Measurements from ENCODE around the gene CNBD2.
"Not testable (repeated sequence)": the region's sequence is repeated elsewhere in the genome, so short reads cannot be mapped to it uniquely, and the experiment has no call there.

Gene CNBD2

GRCh38 chr20:36065427-36065998 is 97.1 kb downstream of the CNBD2 start:
- Histone ChIP-seq H4K8ac (ENCODE audit: low read depth, low read length) (no peak overlapping the region), H3K4ac (ENCODE audit: low read depth, low read length) (no peak overlapping the region), H3K9ac (ENCODE audit: low read length) (peak overlapping the region; percentile 72), H2BK15ac (replicated peaks; ENCODE audit: low read depth) (no peak overlapping the region), H3K36me3 (ENCODE audit: control insufficient read depth, insufficient read depth, low read length) (no peaks in the 10 kb centered on the region), H2BK120ac (ENCODE audit: low read depth, low read length) (no peak overlapping the region), H4K5ac (ENCODE audit: low read length) (no peak overlapping the region), H2AK5ac (ENCODE audit: low read length) (no peak overlapping the region), H3K18ac (ENCODE audit: low read length) (no peak overlapping the region), H3K27ac (ENCODE audit: low read depth, low read length) (no peak overlapping the region), H3K56ac (ENCODE audit: low read length) (peak overlapping the region; percentile 71), H3K27me3 (ENCODE audit: insufficient read depth, low read length, poor library complexity) (no peaks in the 10 kb centered on the region), H3K23ac (ENCODE audit: low read length) (peak overlapping the region; percentile 66), H3K79me1 (ENCODE audit: low read length) (no peaks in the 10 kb centered on the region), H3K4me1 (ENCODE audit: control insufficient read depth, low read depth, low read length) (no peaks in the 10 kb centered on the region), H3K79me2 (ENCODE audit: control insufficient read depth, insufficient read depth, low read length) (no peaks in the 10 kb centered on the region), H2BK5ac (ENCODE audit: low read length) (no peak overlapping the region), H3K4me3 (ENCODE audit: low read length) (no peak overlapping the region), H3K4me2 (ENCODE audit: low read length) (peak overlapping the region; percentile 100)
- no peak for DNase-seq
- no CpG with 5 or more reads among the region's 24 CpGs for WGBS (ENCODE audit: extremely low coverage, insufficient coverage, low lambda C conversion rate)

- no peak for DNase-seq
- no peak overlapping the region for H3K27ac ChIP-seq (ENCODE audit: low read depth, low read length)
- no peak overlapping the region for H2BK120ac ChIP-seq (ENCODE audit: low read depth, low read length)
- no peak overlapping the region for H2BK5ac ChIP-seq (ENCODE audit: low read length)
- H3K79me2 ChIP-seq (ENCODE audit: control insufficient read depth, insufficient read depth, low read length): no peaks in the 10 kb centered on the region
- no peak overlapping the region for H3K9ac ChIP-seq (ENCODE audit: low read length)
- no peak overlapping the region for H3K56ac ChIP-seq (ENCODE audit: low read length)
- H3K4me3 ChIP-seq (ENCODE audit: low read length): no peak overlapping the region
- no peak overlapping the region for H2BK15ac ChIP-seq (replicated peaks; ENCODE audit: low read depth)
- H3K4ac ChIP-seq (ENCODE audit: low read depth, low read length): no peak overlapping the region
- no peaks in the 10 kb centered on the region for H3K27me3 ChIP-seq (ENCODE audit: insufficient read depth, low read length, poor library complexity)
- no peaks in the 10 kb centered on the region for H3K36me3 ChIP-seq (ENCODE audit: control insufficient read depth, insufficient read depth, low read length)
- no peak overlapping the region for H2AK5ac ChIP-seq (ENCODE audit: low read length)
- H3K23ac ChIP-seq (ENCODE audit: low read length): no peak overlapping the region
- H3K18ac ChIP-seq (ENCODE audit: low read length): no peak overlapping the region
- no peaks in the 10 kb centered on the region for H3K79me1 ChIP-seq (ENCODE audit: low read length)
- no peak overlapping the region for H4K5ac ChIP-seq (ENCODE audit: low read length)
- no peak overlapping the region for H3K4me2 ChIP-seq (ENCODE audit: low read length)
- no peaks in the 10 kb centered on the region for H3K4me1 ChIP-seq (ENCODE audit: control insufficient read depth, low read depth, low read length)
- WGBS (ENCODE audit: extremely low coverage, insufficient coverage, low lambda C conversion rate): no CpG with 5 or more reads among the region's 2 CpGs
- H4K8ac ChIP-seq (ENCODE audit: low read depth, low read length): no peak overlapping the region
Measured at GRCh38 chr20:36066777-36067176, 98.4 kb downstream of the CNBD2 start.

- not testable (repeated sequence) for H2BK120ac ChIP-seq (ENCODE audit: low read depth, low read length); H3K4me1 ChIP-seq (ENCODE audit: control insufficient read depth, low read depth, low read length); H3K4me3 ChIP-seq (ENCODE audit: low read length); H2BK15ac ChIP-seq (replicated peaks; ENCODE audit: low read depth); H3K23ac ChIP-seq (ENCODE audit: low read length); H3K79me2 ChIP-seq (ENCODE audit: control insufficient read depth, insufficient read depth, low read length); H3K27ac ChIP-seq (ENCODE audit: low read depth, low read length); H4K8ac ChIP-seq (ENCODE audit: low read depth, low read length); DNase-seq; H3K79me1 ChIP-seq (ENCODE audit: low read length); H2AK5ac ChIP-seq (ENCODE audit: low read length); H3K56ac ChIP-seq (ENCODE audit: low read length); H2BK5ac ChIP-seq (ENCODE audit: low read length); H3K27me3 ChIP-seq (ENCODE audit: insufficient read depth, low read length, poor library complexity); H4K5ac ChIP-seq (ENCODE audit: low read length); H3K4me2 ChIP-seq (ENCODE audit: low read length); H3K36me3 ChIP-seq (ENCODE audit: control insufficient read depth, insufficient read depth, low read length); H3K18ac ChIP-seq (ENCODE audit: low read length); H3K9ac ChIP-seq (ENCODE audit: low read length); H3K4ac ChIP-seq (ENCODE audit: low read depth, low read length)
- no CpG with 5 or more reads among the region's 11 CpGs for WGBS (ENCODE audit: extremely low coverage, insufficient coverage, low lambda C conversion rate)
Measured at GRCh38 chr20:36068526-36068925, 100.1 kb downstream of the CNBD2 start.

- H3K4me3 ChIP-seq (ENCODE audit: low read length): no peak overlapping the region
- H3K79me1 ChIP-seq (ENCODE audit: low read length): no peaks in the 10 kb centered on the region
- H3K27me3 ChIP-seq (ENCODE audit: insufficient read depth, low read length, poor library complexity): peaks cover 4% of the 10 kb centered on the region
- no peaks in the 10 kb centered on the region for H3K79me2 ChIP-seq (ENCODE audit: control insufficient read depth, insufficient read depth, low read length)
- H2BK120ac ChIP-seq (ENCODE audit: low read depth, low read length): no peak overlapping the region
- WGBS (ENCODE audit: extremely low coverage, insufficient coverage, low lambda C conversion rate): no CpG with 5 or more reads among the region's 8 CpGs
- H3K4ac ChIP-seq (ENCODE audit: low read depth, low read length): no peak overlapping the region
- H3K36me3 ChIP-seq (ENCODE audit: control insufficient read depth, insufficient read depth, low read length): no peaks in the 10 kb centered on the region
- no peak overlapping the region for H3K23ac ChIP-seq (ENCODE audit: low read length)
- no peak overlapping the region for H2AK5ac ChIP-seq (ENCODE audit: low read length)
- H3K4me1 ChIP-seq (ENCODE audit: control insufficient read depth, low read depth, low read length): no peaks in the 10 kb centered on the region
- H3K9ac ChIP-seq (ENCODE audit: low read length): no peak overlapping the region
- no peak overlapping the region for H3K27ac ChIP-seq (ENCODE audit: low read depth, low read length)
- H4K5ac ChIP-seq (ENCODE audit: low read length): no peak overlapping the region
- H2BK5ac ChIP-seq (ENCODE audit: low read length): no peak overlapping the region
- H2BK15ac ChIP-seq (replicated peaks; ENCODE audit: low read depth): no peak overlapping the region
- H4K8ac ChIP-seq (ENCODE audit: low read depth, low read length): no peak overlapping the region
- no peak overlapping the region for H3K18ac ChIP-seq (ENCODE audit: low read length)
- H3K4me2 ChIP-seq (ENCODE audit: low read length): no peak overlapping the region
- peak; percentile 35 for DNase-seq
- H3K56ac ChIP-seq (ENCODE audit: low read length): peak overlapping the region; percentile 64
Measured at GRCh38 chr20:36070451-36070850, 102.1 kb downstream of the CNBD2 start.

- no peak overlapping the region for H3K23ac ChIP-seq (ENCODE audit: low read length)
- H3K9ac ChIP-seq (ENCODE audit: low read length): no peak overlapping the region
- no peak overlapping the region for H2BK120ac ChIP-seq (ENCODE audit: low read depth, low read length)
- no peak overlapping the region for H2BK15ac ChIP-seq (replicated peaks; ENCODE audit: low read depth)
- H3K4me2 ChIP-seq (ENCODE audit: low read length): no peak overlapping the region
- no peak overlapping the region for H3K4ac ChIP-seq (ENCODE audit: low read depth, low read length)
- WGBS (ENCODE audit: extremely low coverage, insufficient coverage, low lambda C conversion rate): 100% methylated on average over 1 of the region's 2 CpGs
- H3K79me1 ChIP-seq (ENCODE audit: low read length): no peaks in the 10 kb centered on the region
- H3K4me1 ChIP-seq (ENCODE audit: control insufficient read depth, low read depth, low read length): no peaks in the 10 kb centered on the region
- no peak overlapping the region for H4K5ac ChIP-seq (ENCODE audit: low read length)
- no peak overlapping the region for H3K56ac ChIP-seq (ENCODE audit: low read length)
- H3K4me3 ChIP-seq (ENCODE audit: low read length): no peak overlapping the region
- DNase-seq: no peak
- no peak overlapping the region for H3K18ac ChIP-seq (ENCODE audit: low read length)
- H3K36me3 ChIP-seq (ENCODE audit: control insufficient read depth, insufficient read depth, low read length): no peaks in the 10 kb centered on the region
- H2AK5ac ChIP-seq (ENCODE audit: low read length): no peak overlapping the region
- no peak overlapping the region for H2BK5ac ChIP-seq (ENCODE audit: low read length)
- H3K27me3 ChIP-seq (ENCODE audit: insufficient read depth, low read length, poor library complexity): peaks cover 4% of the 10 kb centered on the region
- H4K8ac ChIP-seq (ENCODE audit: low read depth, low read length): no peak overlapping the region
- no peak overlapping the region for H3K27ac ChIP-seq (ENCODE audit: low read depth, low read length)
- no peaks in the 10 kb centered on the region for H3K79me2 ChIP-seq (ENCODE audit: control insufficient read depth, insufficient read depth, low read length)
Measured at GRCh38 chr20:36071848-36072247, 103.5 kb downstream of the CNBD2 start.

- no CpG with 5 or more reads among the region's 2 CpGs for WGBS (ENCODE audit: extremely low coverage, insufficient coverage, low lambda C conversion rate)
- no peaks in the 10 kb centered on the region for H3K79me1 ChIP-seq (ENCODE audit: low read length)
Measured at GRCh38 chr20:36074983-36075382, 106.6 kb downstream of the CNBD2 start.

More at GRCh38 chr20:36074983-36075382, 106.6 kb downstream of the CNBD2 start:
- no peak overlapping the region for H3K18ac ChIP-seq (ENCODE audit: low read length)
- H3K23ac ChIP-seq (ENCODE audit: low read length): no peak overlapping the region
- no peaks in the 10 kb centered on the region for H3K79me2 ChIP-seq (ENCODE audit: control insufficient read depth, insufficient read depth, low read length)
- H3K4ac ChIP-seq (ENCODE audit: low read depth, low read length): no peak overlapping the region
- H2AK5ac ChIP-seq (ENCODE audit: low read length): no peak overlapping the region
- H4K8ac ChIP-seq (ENCODE audit: low read depth, low read length): no peak overlapping the region
- H3K4me2 ChIP-seq (ENCODE audit: low read length): no peak overlapping the region
- no peaks in the 10 kb centered on the region for H3K36me3 ChIP-seq (ENCODE audit: control insufficient read depth, insufficient read depth, low read length)
- H3K27ac ChIP-seq (ENCODE audit: low read depth, low read length): no peak overlapping the region
- peaks cover 4% of the 10 kb centered on the region for H3K27me3 ChIP-seq (ENCODE audit: insufficient read depth, low read length, poor library complexity)
- H3K9ac ChIP-seq (ENCODE audit: low read length): no peak overlapping the region
- H4K5ac ChIP-seq (ENCODE audit: low read length): no peak overlapping the region
- H3K56ac ChIP-seq (ENCODE audit: low read length): no peak overlapping the region
- no peak overlapping the region for H2BK15ac ChIP-seq (replicated peaks; ENCODE audit: low read depth)
- no peak for DNase-seq
- H3K4me3 ChIP-seq (ENCODE audit: low read length): no peak overlapping the region
- H3K4me1 ChIP-seq (ENCODE audit: control insufficient read depth, low read depth, low read length): no peaks in the 10 kb centered on the region
- H2BK5ac ChIP-seq (ENCODE audit: low read length): no peak overlapping the region
- H2BK120ac ChIP-seq (ENCODE audit: low read depth, low read length): no peak overlapping the region
